Epithelial cell of esophagus (primary cell): ENCODE measurements around the gene CYYR1.
A peak's percentile ranks its signal among the peaks of the same experiment; 100 is the strongest.

Experiments used
- DNase-seq: peaks from one replicate; pipeline ENCODE4 v3.0.0; 2010; ENCODE audit warnings: low read depth
- H3K4me3 ChIP-seq: 2 replicates; pipeline ENCODE4 v1.5.1; 2011; ENCODE audit warnings: mild to moderate bottlenecking, low read length, control low read depth
- CTCF ChIP-seq: IDR thresholded peaks from 2 replicates; pipeline ENCODE4 v1.5.1; 2011; ENCODE audit warnings: low read depth, mild to moderate bottlenecking, low read length, control low read depth, inconsistent platforms; ENCODE audit not compliant: insufficient read depth; ENCODE audit errors: missing control alignments

Gene CYYR1

DNA sequence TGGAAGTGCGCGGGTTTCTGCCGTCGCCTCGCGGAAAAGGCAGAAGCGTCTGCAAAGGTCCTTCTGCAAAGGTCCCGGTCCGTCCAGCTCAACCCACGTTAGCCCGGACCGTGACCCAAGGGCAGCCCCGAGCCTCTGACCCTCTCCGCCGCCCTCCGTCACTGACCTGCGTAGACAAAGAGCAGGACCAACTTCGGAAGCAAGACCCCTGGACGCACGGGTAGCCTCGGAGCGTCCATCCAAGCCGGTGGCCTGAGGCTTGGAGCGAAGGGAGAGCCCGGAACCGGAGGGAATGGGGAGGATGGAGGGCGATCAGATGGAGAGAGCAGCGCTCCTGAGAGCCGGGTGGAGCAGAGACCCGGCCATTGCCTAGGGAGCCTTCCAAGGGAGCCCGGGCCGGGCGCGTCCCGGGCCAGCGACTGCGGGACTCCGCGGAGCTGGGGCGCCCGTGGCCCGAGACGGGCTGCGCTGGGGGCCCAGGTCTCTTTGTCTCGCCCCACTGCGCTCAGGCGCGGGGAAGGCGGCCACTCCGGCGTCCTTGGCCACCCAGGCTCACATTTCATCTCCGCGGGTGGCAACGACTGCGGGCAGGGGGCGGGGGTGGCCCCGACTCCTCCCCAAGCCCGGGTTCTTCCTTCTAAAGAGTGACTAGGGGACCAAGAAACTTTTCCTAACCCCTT, at the start of gene CYYR1:
Gene CYYR1 (minus strand): TSS at position 585 of the 680 bp plus-strand sequence. CDS start 346 bp downstream, at position 239.
- TF ChIP-seq CTCF, result no peak
- DNase-seq, result peak; percentile 35
- H3K4me3 ChIP-seq, result peak within 1 kb of the TSS; percentile 73

DNA sequence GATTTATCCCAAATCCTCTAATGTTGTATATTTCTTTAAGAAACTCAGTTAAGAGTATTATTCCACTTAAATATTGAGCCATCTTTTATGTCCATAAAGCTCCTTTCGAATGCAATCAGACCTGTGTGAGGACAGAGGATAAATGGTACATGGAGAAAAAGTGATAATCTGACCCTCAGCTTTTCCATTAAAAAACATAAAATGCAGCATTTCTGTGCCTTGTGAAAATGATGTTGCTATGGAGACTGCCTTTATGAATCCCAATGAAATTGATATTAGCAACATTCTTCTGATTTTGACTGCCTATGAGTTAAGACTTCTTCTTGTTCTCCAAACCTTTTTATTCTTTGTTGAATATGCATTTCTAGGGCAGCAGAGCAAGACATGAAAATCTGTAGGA, 44.1 kb upstream of the CYYR1 start:
- H3K4me3 ChIP-seq, result no peak overlapping the region
- DNase-seq, result no peak
- TF ChIP-seq CTCF, result no peak

DNA sequence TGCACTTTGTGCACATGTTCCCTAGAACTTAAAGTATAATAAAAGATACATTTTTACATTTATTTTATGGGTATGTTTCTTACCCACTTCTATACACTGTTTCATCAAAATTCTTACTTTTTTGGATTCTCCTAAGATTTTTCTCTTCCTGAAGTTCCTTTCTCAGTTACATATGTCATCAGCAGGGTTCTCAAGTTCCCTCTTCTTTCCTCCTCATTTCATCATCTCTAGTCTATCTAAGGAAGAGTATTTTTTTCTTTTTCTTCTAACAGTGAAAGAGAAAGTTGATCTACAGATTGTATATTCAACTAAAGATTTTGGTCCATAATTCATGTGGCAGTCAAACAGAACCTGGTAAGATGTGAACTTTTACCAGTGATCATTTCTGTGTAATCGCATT, 41.2 kb upstream of the CYYR1 start:
- TF ChIP-seq CTCF, result no peak
- DNase-seq, result no peak
- no peak overlapping the region for H3K4me3 ChIP-seq

- TF ChIP-seq CTCF, result no peak
- no peak for DNase-seq
- H3K4me3 ChIP-seq, result no peak overlapping the region
These were observed 26.2 kb upstream of the CYYR1 start for GRCh38 chr21:26599261-26599660.

DNA sequence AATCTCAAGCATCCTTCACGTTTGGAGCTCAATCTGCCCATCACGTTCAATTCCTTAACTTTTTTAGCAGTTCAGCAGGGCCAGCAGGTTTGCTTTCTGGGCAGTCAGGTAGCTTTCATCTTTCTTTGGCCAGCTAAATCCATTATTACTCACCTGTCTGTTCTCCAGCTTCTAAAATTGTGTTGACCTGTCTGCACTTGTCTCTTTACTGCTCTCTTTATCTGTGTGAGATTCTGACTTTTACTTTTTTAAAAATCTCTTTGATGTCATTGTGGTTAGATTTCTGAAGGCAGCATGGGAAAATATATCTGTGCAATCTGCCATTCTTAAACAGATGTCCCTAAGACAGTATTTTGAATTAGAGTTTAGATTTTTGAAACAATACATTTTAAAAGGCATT, 24.9 kb upstream of the CYYR1 start:
- peak; percentile 72 for DNase-seq
- H3K4me3 ChIP-seq, result no peak overlapping the region
- no peak for TF ChIP-seq CTCF

- no peak for TF ChIP-seq CTCF
- DNase-seq, result peak; percentile 47
- H3K4me3 ChIP-seq, result no peak overlapping the region
These were observed 23.9 kb upstream of the CYYR1 start for GRCh38 chr21:26597031-26597430.

GRCh38 chr21:26595971-26596370, 22.9 kb upstream of the CYYR1 start:
- H3K4me3 ChIP-seq, result no peak overlapping the region
- TF ChIP-seq CTCF, result no peak
- DNase-seq, result no peak
